GM12892 (cell line): Measurements from ENCODE around the gene MYL3.
"Not testable (repeated sequence)": the region's sequence is repeated elsewhere in the genome, so short reads cannot be mapped to it uniquely, and the experiment has no call there.

Experiments used
- POLR2A ChIP-seq: IDR thresholded peaks from 2 replicates; pipeline ENCODE4 v1.6.1; 2011; ENCODE audit warnings: low read depth, low read length, control low read depth
- TAF1 ChIP-seq: IDR thresholded peaks from 2 replicates; pipeline ENCODE4 v1.6.1; 2011; ENCODE audit warnings: low read depth, mild to moderate bottlenecking, control low read depth, low read length, borderline replicate concordance

DNA sequence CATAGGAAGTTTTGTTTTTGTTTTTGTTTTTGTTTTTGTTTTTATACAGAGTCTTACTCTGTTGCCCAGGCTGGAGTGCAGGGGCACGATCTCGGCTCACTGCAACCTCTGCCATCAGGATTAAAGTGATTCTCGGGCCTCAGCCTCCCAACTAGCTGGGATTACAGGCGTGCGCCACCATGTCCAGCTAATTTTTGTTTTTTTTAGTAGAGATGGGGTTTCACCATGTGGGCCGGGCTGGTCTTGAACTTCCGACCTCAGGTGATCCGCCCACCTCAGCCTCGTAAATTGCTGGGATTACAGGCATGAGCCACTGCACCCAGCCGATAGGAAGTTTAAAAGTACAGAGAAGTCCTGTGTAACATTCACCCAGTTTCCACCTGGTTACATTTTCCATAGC lies 47.7 kb upstream of the MYL3 start:
- TF ChIP-seq POLR2A, TAF1: not testable (repeated sequence)
